ENCODE measurements around the gene SLC4A1.

- no peak for TF ChIP-seq POLR2AphosphoS5 (IDR thresholded peaks at IDR 0.05)
- TF ChIP-seq EP300 (IDR thresholded peaks at IDR 0.05) = no peak
- TF ChIP-seq CTCF (IDR thresholded peaks at IDR 0.05) = no peak
- TF ChIP-seq POLR2A (IDR thresholded peaks at IDR 0.05) = no peak
Observed at GRCh38 chr17:44235583-44235936, 32.4 kb downstream of the SLC4A1 start.
